ENCODE data around the gene DUS1L.

Gene DUS1L

GRCh38 chr17:82012640-82013295 is 52.8 kb downstream of the DUS1L start:
- no peak for DNase-seq (ENCODE audit: low spot score)

GRCh38 chr17:82012261-82012639 is 53.4 kb downstream of the DUS1L start:
- DNase-seq (ENCODE audit: low spot score) = no peak

- DNase-seq (ENCODE audit: low spot score) = no peak
Observed at GRCh38 chr17:82011617-82012187, 53.9 kb downstream of the DUS1L start.

GRCh38 chr17:82010575-82011525 is 54.8 kb downstream of the DUS1L start:
- no peak for DNase-seq (ENCODE audit: low spot score)

- DNase-seq (ENCODE audit: low spot score) = no peak
Observed at GRCh38 chr17:82009413-82009812, 56.2 kb downstream of the DUS1L start.

- no peak for DNase-seq (ENCODE audit: low spot score)
Observed at GRCh38 chr17:82008941-82009405, 56.6 kb downstream of the DUS1L start.

- no peak for DNase-seq (ENCODE audit: low spot score)
Observed at GRCh38 chr17:82008258-82008940, 57.2 kb downstream of the DUS1L start.

Measured in RKO (cell line).